ENCODE results near the gene CELF2. TPM values are rescaled to one million over a fixed set of nuclear protein-coding genes. Genes with fewer than 3 reads are reported as not detected.

Gene CELF2
- total and polyA plus RNA-seq, 2 experiments from 2014 or later = 16.6 to 26.9 TPM

GRCh38 chr10:11263767-11264166 lies 246.1 kb downstream of the CELF2 start:
- WGBS (ENCODE audit: low lambda C conversion rate, missing lambda C conversion rate) = 80% methylated on average over 3 of the region's 3 CpGs
- Histone ChIP-seq H3K4me3 (no peak overlapping the region), H2AFZ (no peak overlapping the region), H3K4me1 (ENCODE audit: insufficient read depth) (no peaks in the 10 kb centered on the region), H3K4me2 (no peak overlapping the region), H3K36me3 (replicated peaks; ENCODE audit: insufficient read depth, low read depth) (no peaks in the 10 kb centered on the region), H3K27ac (no peak overlapping the region), H3K9me3 (ENCODE audit: low read depth) (no peaks in the 10 kb centered on the region), H3K27me3 (no peaks in the 10 kb centered on the region), H4K20me1 (ENCODE audit: insufficient read depth, poor library complexity, severe bottlenecking) (no peaks in the 10 kb centered on the region), H3K9me2 (replicated peaks; ENCODE audit: insufficient read depth) (no peaks in the 10 kb centered on the region), H3K79me2 (no peaks in the 10 kb centered on the region)
- TF ChIP-seq EZH2phosphoT487 (IDR thresholded peaks at IDR 0.05; ENCODE audit: low read depth, severe bottlenecking, unreplicated experiment) (no peak), CTCF (IDR thresholded peaks at IDR 0.05; ENCODE audit: poor library complexity) (no peak), EZH2 (IDR thresholded peaks at IDR 0.05; ENCODE audit: borderline replicate concordance) (no peak)
- DNase-seq (ENCODE audit: low spot score) = no peak

- no peak overlapping the region for H3K4me3 ChIP-seq
- no peaks in the 10 kb centered on the region for H3K9me3 ChIP-seq (ENCODE audit: low read depth)
- no peak overlapping the region for H3K27ac ChIP-seq
- TF ChIP-seq CTCF (IDR thresholded peaks at IDR 0.05; ENCODE audit: poor library complexity) (no peak), EZH2phosphoT487 (IDR thresholded peaks at IDR 0.05; ENCODE audit: low read depth, severe bottlenecking, unreplicated experiment) (no peak), EZH2 (IDR thresholded peaks at IDR 0.05; ENCODE audit: borderline replicate concordance) (no peak)
- no peak overlapping the region for H2AFZ ChIP-seq
- no peaks in the 10 kb centered on the region for H3K27me3 ChIP-seq
- H4K20me1 ChIP-seq (ENCODE audit: insufficient read depth, poor library complexity, severe bottlenecking) = no peaks in the 10 kb centered on the region
- no peak for DNase-seq (ENCODE audit: low spot score)
- H3K36me3 ChIP-seq (replicated peaks; ENCODE audit: insufficient read depth, low read depth) = no peaks in the 10 kb centered on the region
- H3K4me1 ChIP-seq (ENCODE audit: insufficient read depth) = no peaks in the 10 kb centered on the region
- no peaks in the 10 kb centered on the region for H3K79me2 ChIP-seq
- WGBS (ENCODE audit: low lambda C conversion rate, missing lambda C conversion rate) = 95% methylated on average over 6 of the region's 6 CpGs
- no peaks in the 10 kb centered on the region for H3K9me2 ChIP-seq (replicated peaks; ENCODE audit: insufficient read depth)
- H3K4me2 ChIP-seq = no peak overlapping the region
Observed at GRCh38 chr10:11264296-11265048, 246.8 kb downstream of the CELF2 start.

GRCh38 chr10:11265484-11265883 lies 247.8 kb downstream of the CELF2 start:
- Histone ChIP-seq H3K4me2 (no peak overlapping the region), H3K79me2 (no peaks in the 10 kb centered on the region), H3K9me3 (ENCODE audit: low read depth) (no peaks in the 10 kb centered on the region), H3K36me3 (replicated peaks; ENCODE audit: insufficient read depth, low read depth) (no peaks in the 10 kb centered on the region), H3K4me1 (ENCODE audit: insufficient read depth) (no peaks in the 10 kb centered on the region), H3K27ac (no peak overlapping the region), H3K4me3 (no peak overlapping the region), H2AFZ (no peak overlapping the region), H3K9me2 (replicated peaks; ENCODE audit: insufficient read depth) (no peaks in the 10 kb centered on the region), H4K20me1 (ENCODE audit: insufficient read depth, poor library complexity, severe bottlenecking) (no peaks in the 10 kb centered on the region), H3K27me3 (no peaks in the 10 kb centered on the region)
- 69% methylated on average over 3 of the region's 3 CpGs for WGBS (ENCODE audit: low lambda C conversion rate, missing lambda C conversion rate)
- TF ChIP-seq EZH2phosphoT487 (IDR thresholded peaks at IDR 0.05; ENCODE audit: low read depth, severe bottlenecking, unreplicated experiment) (no peak), EZH2 (IDR thresholded peaks at IDR 0.05; ENCODE audit: borderline replicate concordance) (no peak), CTCF (IDR thresholded peaks at IDR 0.05; ENCODE audit: poor library complexity) (no peak)
- no peak for DNase-seq (ENCODE audit: low spot score)

Data from hepatocyte (in vitro differentiated cells).